Right kidney (tissue), 1 donor: Measurements from ENCODE around the gene SUN1.

Experiments used
- DNase-seq: peaks from one replicate; pipeline ENCODE4 v3.0.0-alpha.2; 2016

The SUN1 gene

GRCh38 chr7:877312-878232, 45.3 kb downstream of the SUN1 start:
- no peak for DNase-seq

GRCh38 chr7:879093-879492, 46.8 kb downstream of the SUN1 start:
- DNase-seq = no peak

GRCh38 chr7:879706-880105, 47.4 kb downstream of the SUN1 start:
- no peak for DNase-seq

- DNase-seq = no peak
Observed at GRCh38 chr7:880450-880849, 48.2 kb downstream of the SUN1 start.

GRCh38 chr7:881441-882234, 49.4 kb downstream of the SUN1 start:
- no peak for DNase-seq

GRCh38 chr7:882336-883035, 50.2 kb downstream of the SUN1 start:
- DNase-seq = no peak

GRCh38 chr7:883055-884021, 51.1 kb downstream of the SUN1 start:
- no peak for DNase-seq

GRCh38 chr7:884191-885003, 52.1 kb downstream of the SUN1 start:
- no peak for DNase-seq

GRCh38 chr7:885261-885892, 53.1 kb downstream of the SUN1 start:
- DNase-seq = no peak

- DNase-seq = no peak
Observed at GRCh38 chr7:885893-886625, 53.8 kb downstream of the SUN1 start.

GRCh38 chr7:886626-887487, 54.6 kb downstream of the SUN1 start:
- no peak for DNase-seq

GRCh38 chr7:887488-887820, 55.2 kb downstream of the SUN1 start:
- DNase-seq = no peak

- no peak for DNase-seq
Observed at GRCh38 chr7:888081-889024, 56.1 kb downstream of the SUN1 start.

- DNase-seq = no peak
Observed at GRCh38 chr7:889025-889390, 56.7 kb downstream of the SUN1 start.

GRCh38 chr7:889391-889790, 57.1 kb downstream of the SUN1 start:
- DNase-seq = no peak

- DNase-seq = no peak
Observed at GRCh38 chr7:890868-891267, 58.6 kb downstream of the SUN1 start.

- DNase-seq = no peak
Observed at GRCh38 chr7:891291-891690, 59.0 kb downstream of the SUN1 start.

- DNase-seq = no peak
Observed at GRCh38 chr7:891805-892204, 59.5 kb downstream of the SUN1 start.
